SK-N-SH treated with all-trans-retinoic acid at 6 μM for 48 hours (cell line): Measurements from ENCODE around the gene MAP7.

ENCODE experiments used
- ATAC-seq: fragments of 200-7000 bp; cut with Tn5 transposase; 3 replicates; pipeline ENCODE4 v1.9.1; 2020; ENCODE audit warnings: mild to moderate bottlenecking, moderate library complexity
- ARNTL ChIP-seq: fragments of 450-650 bp; formaldehyde crosslinking; IDR thresholded peaks from 2 replicates; pipeline ENCODE4 v1.5.0; 2020; ENCODE audit warnings: low read depth, mild to moderate bottlenecking, moderate library complexity, borderline replicate concordance
- BACH2 ChIP-seq: fragments of 250-450 bp; sonication (Bioruptor Pico); IDR thresholded peaks from 2 replicates; pipeline ENCODE4 v1.9.0; 2021; ENCODE audit warnings: mild to moderate bottlenecking, borderline replicate concordance
- CSDC2 ChIP-seq: fragments of 250-450 bp; sonication (Bioruptor Pico); IDR thresholded peaks from 2 replicates; pipeline ENCODE4 v1.5.0; 2020; ENCODE audit warnings: mild to moderate bottlenecking, moderate library complexity
- CSRNP3 ChIP-seq: fragments of 250-450 bp; sonication (Bioruptor Pico); IDR thresholded peaks from 2 replicates; pipeline ENCODE4 v1.5.1; 2021; ENCODE audit warnings: mild to moderate bottlenecking, moderate library complexity
- GLIS3 ChIP-seq: fragments of 250-450 bp; sonication (Bioruptor Pico); IDR thresholded peaks from 2 replicates; pipeline ENCODE4 v1.5.0; 2020; ENCODE audit warnings: mild to moderate bottlenecking, moderate library complexity
- ISL1 ChIP-seq: fragments of 250-450 bp; sonication (Bioruptor Pico); IDR thresholded peaks from 2 replicates; pipeline ENCODE4 v2.1.2; 2022; ENCODE audit warnings: mild to moderate bottlenecking, moderate library complexity
- OSR1 ChIP-seq: fragments of 250-450 bp; sonication (Bioruptor Pico); IDR thresholded peaks from 2 replicates; pipeline ENCODE4 v1.8.0; 2022; ENCODE audit warnings: moderate library complexity, mild to moderate bottlenecking, inconsistent platforms
- PPARA ChIP-seq: fragments of 250-450 bp; sonication (Bioruptor Pico); IDR thresholded peaks from 2 replicates; pipeline ENCODE4 v1.5.0; 2020; ENCODE audit warnings: mild to moderate bottlenecking, borderline replicate concordance
- RARB ChIP-seq: fragments of 250-450 bp; sonication (Bioruptor Pico); IDR thresholded peaks from 2 replicates; pipeline ENCODE4 v1.8.0; 2021; ENCODE audit warnings: mild to moderate bottlenecking, moderate library complexity
- SNAI2 ChIP-seq: fragments of 250-450 bp; sonication (Bioruptor Pico); IDR thresholded peaks from 2 replicates; pipeline ENCODE4 v1.5.0; 2020; ENCODE audit warnings: mild to moderate bottlenecking, moderate library complexity
- TCF4 ChIP-seq: fragments of 250-450 bp; sonication (Bioruptor Pico); IDR thresholded peaks from 2 replicates; pipeline ENCODE4 v1.8.0; 2021; ENCODE audit warnings: mild to moderate bottlenecking, moderate library complexity, borderline replicate concordance
- TOX ChIP-seq: fragments of 250-450 bp; sonication (Bioruptor Pico); IDR thresholded peaks from 2 replicates; pipeline ENCODE4 v1.8.0; 2021; ENCODE audit warnings: mild to moderate bottlenecking, moderate library complexity, borderline replicate concordance
- ZC3H10 ChIP-seq: fragments of 250-450 bp; sonication (Bioruptor Pico); IDR thresholded peaks from 2 replicates; pipeline ENCODE4 v1.5.1; 2021; ENCODE audit warnings: mild to moderate bottlenecking, moderate library complexity
- ZFP3 ChIP-seq: fragments of 250-450 bp; sonication (Bioruptor Pico); IDR thresholded peaks from 2 replicates; pipeline ENCODE4 v1.5.0; 2020; ENCODE audit warnings: mild to moderate bottlenecking, moderate library complexity
- ZNF565 ChIP-seq: fragments of 450-650 bp; formaldehyde crosslinking; conservative IDR thresholded peaks from 2 replicates; pipeline ENCODE4 v1.5.0; 2020; ENCODE audit warnings: low read depth, mild to moderate bottlenecking, moderate library complexity
- ZNF70 ChIP-seq: fragments of 450-650 bp; formaldehyde crosslinking; IDR thresholded peaks from 2 replicates; pipeline ENCODE4 v1.5.0; 2020; ENCODE audit warnings: mild to moderate bottlenecking, moderate library complexity
- TF ChIP-seq, protein P1 (sequence below): fragments of 250-450 bp; sonication (Bioruptor Pico); IDR thresholded peaks from 2 replicates; pipeline ENCODE4 v1.8.0; 2021; ENCODE audit warnings: low read depth, mild to moderate bottlenecking, moderate library complexity, borderline replicate concordance
- TF ChIP-seq, protein P2 (sequence below): fragments of 250-450 bp; sonication (Bioruptor Pico); IDR thresholded peaks from 2 replicates; pipeline ENCODE4 v1.5.0; 2020; ENCODE audit warnings: mild to moderate bottlenecking, moderate library complexity
- TF ChIP-seq, protein P3 (sequence below): fragments of 250-450 bp; sonication (Bioruptor Pico); IDR thresholded peaks from 2 replicates; pipeline ENCODE4 v1.8.0; 2020; ENCODE audit warnings: mild to moderate bottlenecking, moderate library complexity, borderline replicate concordance
- TF ChIP-seq, protein P4 (sequence below): fragments of 250-450 bp; sonication (Bioruptor Pico); IDR thresholded peaks from 2 replicates; pipeline ENCODE4 v1.5.1; 2020; ENCODE audit warnings: low read depth, mild to moderate bottlenecking, moderate library complexity

The MAP7 gene

GRCh38 chr6:136567688-136568087 is 17.5 kb upstream of the MAP7 start:
- no peak for ATAC-seq
- TF ChIP-seq ZC3H10 (CRISPR knock-in tag) (no peak), CSDC2 (no peak), TCF4 (CRISPR knock-in tag) (no peak), GLIS3 (CRISPR knock-in tag) (no peak)
- TF ChIP-seq, protein P1, sequence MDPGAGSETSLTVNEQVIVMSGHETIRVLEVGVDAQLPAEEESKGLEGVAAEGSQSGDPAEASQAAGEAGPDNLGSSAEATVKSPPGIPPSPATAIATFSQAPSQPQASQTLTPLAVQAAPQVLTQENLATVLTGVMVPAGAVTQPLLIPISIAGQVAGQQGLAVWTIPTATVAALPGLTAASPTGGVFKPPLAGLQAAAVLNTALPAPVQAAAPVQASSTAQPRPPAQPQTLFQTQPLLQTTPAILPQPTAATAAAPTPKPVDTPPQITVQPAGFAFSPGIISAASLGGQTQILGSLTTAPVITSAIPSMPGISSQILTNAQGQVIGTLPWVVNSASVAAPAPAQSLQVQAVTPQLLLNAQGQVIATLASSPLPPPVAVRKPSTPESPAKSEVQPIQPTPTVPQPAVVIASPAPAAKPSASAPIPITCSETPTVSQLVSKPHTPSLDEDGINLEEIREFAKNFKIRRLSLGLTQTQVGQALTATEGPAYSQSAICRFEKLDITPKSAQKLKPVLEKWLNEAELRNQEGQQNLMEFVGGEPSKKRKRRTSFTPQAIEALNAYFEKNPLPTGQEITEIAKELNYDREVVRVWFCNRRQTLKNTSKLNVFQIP (CRISPR knock-in tag): no peak
- TF ChIP-seq, protein P2, sequence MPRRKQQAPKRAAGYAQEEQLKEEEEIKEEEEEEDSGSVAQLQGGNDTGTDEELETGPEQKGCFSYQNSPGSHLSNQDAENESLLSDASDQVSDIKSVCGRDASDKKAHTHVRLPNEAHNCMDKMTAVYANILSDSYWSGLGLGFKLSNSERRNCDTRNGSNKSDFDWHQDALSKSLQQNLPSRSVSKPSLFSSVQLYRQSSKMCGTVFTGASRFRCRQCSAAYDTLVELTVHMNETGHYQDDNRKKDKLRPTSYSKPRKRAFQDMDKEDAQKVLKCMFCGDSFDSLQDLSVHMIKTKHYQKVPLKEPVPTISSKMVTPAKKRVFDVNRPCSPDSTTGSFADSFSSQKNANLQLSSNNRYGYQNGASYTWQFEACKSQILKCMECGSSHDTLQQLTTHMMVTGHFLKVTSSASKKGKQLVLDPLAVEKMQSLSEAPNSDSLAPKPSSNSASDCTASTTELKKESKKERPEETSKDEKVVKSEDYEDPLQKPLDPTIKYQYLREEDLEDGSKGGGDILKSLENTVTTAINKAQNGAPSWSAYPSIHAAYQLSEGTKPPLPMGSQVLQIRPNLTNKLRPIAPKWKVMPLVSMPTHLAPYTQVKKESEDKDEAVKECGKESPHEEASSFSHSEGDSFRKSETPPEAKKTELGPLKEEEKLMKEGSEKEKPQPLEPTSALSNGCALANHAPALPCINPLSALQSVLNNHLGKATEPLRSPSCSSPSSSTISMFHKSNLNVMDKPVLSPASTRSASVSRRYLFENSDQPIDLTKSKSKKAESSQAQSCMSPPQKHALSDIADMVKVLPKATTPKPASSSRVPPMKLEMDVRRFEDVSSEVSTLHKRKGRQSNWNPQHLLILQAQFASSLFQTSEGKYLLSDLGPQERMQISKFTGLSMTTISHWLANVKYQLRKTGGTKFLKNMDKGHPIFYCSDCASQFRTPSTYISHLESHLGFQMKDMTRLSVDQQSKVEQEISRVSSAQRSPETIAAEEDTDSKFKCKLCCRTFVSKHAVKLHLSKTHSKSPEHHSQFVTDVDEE: no peak

DNA sequence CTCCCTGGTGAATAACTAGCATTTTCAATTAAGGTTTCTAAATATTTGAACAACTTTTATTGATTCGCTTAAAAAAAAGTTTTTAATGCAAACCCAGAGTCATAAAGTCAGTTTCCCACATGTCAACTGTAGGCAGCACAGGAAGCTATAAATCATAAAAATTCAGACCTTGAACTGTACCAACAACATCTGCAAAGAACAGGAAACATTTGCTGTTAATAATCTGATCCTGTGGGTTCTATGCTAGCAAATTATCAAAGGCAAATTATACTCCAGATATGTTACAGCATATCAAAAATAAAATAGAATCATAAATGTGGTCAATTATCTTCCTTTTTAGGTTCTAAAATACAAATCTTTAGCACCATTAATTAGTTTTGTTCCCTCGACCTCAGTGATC is 16.6 kb upstream of the MAP7 start:
- TF ChIP-seq, protein P3, sequence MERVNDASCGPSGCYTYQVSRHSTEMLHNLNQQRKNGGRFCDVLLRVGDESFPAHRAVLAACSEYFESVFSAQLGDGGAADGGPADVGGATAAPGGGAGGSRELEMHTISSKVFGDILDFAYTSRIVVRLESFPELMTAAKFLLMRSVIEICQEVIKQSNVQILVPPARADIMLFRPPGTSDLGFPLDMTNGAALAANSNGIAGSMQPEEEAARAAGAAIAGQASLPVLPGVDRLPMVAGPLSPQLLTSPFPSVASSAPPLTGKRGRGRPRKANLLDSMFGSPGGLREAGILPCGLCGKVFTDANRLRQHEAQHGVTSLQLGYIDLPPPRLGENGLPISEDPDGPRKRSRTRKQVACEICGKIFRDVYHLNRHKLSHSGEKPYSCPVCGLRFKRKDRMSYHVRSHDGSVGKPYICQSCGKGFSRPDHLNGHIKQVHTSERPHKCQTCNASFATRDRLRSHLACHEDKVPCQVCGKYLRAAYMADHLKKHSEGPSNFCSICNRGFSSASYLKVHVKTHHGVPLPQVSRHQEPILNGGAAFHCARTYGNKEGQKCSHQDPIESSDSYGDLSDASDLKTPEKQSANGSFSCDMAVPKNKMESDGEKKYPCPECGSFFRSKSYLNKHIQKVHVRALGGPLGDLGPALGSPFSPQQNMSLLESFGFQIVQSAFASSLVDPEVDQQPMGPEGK: no peak
- TF ChIP-seq OSR1 (CRISPR knock-in tag) (no peak), PPARA (CRISPR knock-in tag) (no peak), ISL1 (no peak), ARNTL (CRISPR knock-in tag) (no peak), TCF4 (CRISPR knock-in tag) (no peak), ZC3H10 (CRISPR knock-in tag) (no peak), ZNF565 (CRISPR knock-in tag) (no peak)
- TF ChIP-seq, protein P1 (CRISPR knock-in tag): no peak
- TF ChIP-seq, protein P4, sequence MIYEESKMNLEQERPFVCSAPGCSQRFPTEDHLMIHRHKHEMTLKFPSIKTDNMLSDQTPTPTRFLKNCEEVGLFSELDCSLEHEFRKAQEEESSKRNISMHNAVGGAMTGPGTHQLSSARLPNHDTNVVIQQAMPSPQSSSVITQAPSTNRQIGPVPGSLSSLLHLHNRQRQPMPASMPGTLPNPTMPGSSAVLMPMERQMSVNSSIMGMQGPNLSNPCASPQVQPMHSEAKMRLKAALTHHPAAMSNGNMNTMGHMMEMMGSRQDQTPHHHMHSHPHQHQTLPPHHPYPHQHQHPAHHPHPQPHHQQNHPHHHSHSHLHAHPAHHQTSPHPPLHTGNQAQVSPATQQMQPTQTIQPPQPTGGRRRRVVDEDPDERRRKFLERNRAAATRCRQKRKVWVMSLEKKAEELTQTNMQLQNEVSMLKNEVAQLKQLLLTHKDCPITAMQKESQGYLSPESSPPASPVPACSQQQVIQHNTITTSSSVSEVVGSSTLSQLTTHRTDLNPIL (CRISPR knock-in tag): no peak
- ATAC-seq: no peak

DNA sequence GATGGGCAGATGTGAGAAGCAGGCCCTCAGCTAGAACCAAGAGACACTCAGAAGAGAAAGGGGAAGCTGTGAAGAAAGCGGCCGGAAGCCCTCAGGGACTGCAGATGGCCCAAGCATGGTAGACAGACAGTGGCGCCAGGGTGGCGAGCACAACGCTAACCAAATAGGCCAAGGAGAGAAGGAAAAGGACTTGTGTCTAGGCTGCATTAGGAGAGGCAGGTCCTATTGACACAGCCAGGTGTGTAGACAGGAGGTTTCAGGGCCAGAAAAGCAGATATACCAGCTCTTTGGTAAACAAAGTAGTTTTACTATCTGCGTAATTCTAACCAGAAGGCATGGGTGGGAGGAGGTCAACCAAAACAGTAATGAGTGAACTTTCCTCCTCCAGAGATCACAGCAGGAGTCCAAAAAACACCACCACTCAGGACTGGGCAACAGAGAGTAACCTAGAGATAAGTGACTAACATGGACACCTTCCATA is 15.8 kb upstream of the MAP7 start:
- ATAC-seq: no peak
- TF ChIP-seq ZNF565 (CRISPR knock-in tag) (no peak), ISL1 (no peak), GLIS3 (CRISPR knock-in tag) (no peak), ZNF70 (CRISPR knock-in tag) (no peak), TCF4 (CRISPR knock-in tag) (no peak), CSDC2 (no peak), CSRNP3 (no peak), RARB (CRISPR knock-in tag) (no peak), ZFP3 (CRISPR knock-in tag) (no peak), SNAI2 (CRISPR knock-in tag) (no peak), PPARA (CRISPR knock-in tag) (no peak), BACH2 (no peak), TOX (CRISPR knock-in tag) (no peak)
- TF ChIP-seq, protein P2: no peak
- TF ChIP-seq, protein P3: no peak
